K562 (cell line): Measurements from ENCODE around the gene KRT25. TPM values are rescaled to one million over a fixed set of nuclear protein-coding genes. Genes with fewer than 3 reads are reported as not detected.

Experiments
- ATAC-seq: fragments of 200-7000 bp; cut with Tn5 transposase; 3 replicates; pipeline ENCODE4 v1.9.1; 2020; ENCODE audit warnings: moderate library complexity
- BruUV-seq: library from RNA; stranded (reverse); fragments of 400-500 nt; replicated peaks from 2 replicates; lab custom pipeline; 2021; lab: Mats Ljungman, UMichigan
- CTCF ChIA-PET: fragments of 300-600 bp; formaldehyde crosslinking; extraction: SDS; loops from one replicate; lab custom pipeline; 2021; ENCODE audit warnings: low intra/inter-chr PET ratio; lab: Yijun Ruan, JAX
- POLR2A ChIA-PET: fragments of 300-600, 350-650 bp; sonication (Branson Sonifier 250); formaldehyde crosslinking; extraction: SDS; loops from one replicate; lab custom pipeline; 2021; ENCODE audit warnings: antibody characterized with exemption, inconsistent platforms; lab: Yijun Ruan, JAX
- DNase-seq, 4 experiments: peaks; one replicate each; pipeline versions ENCODE4 v3.0.0 to v3.0.0-alpha.2; 2011 to 2018; ENCODE audit warnings: low spot score in 3 of 4, mixed read lengths in 3 of 4; ENCODE audit errors: extremely low read depth in 1 of 4
- FAIRE-seq: peaks from 2 replicates; lab custom pipeline; 2011; peaks lifted over from hg19 to GRCh38; lab: Jason Lieb, UNC
- H2AFZ ChIP-seq: 2 replicates; pipeline ENCODE4 v1.6.0; 2011; ENCODE audit warnings: low read depth, low read length, control low read depth, inconsistent platforms
- H3K27ac ChIP-seq: fragments of 200-600 bp; 3 replicates; pipeline ENCODE4 v1.8.0; 2011; ENCODE audit warnings: low read depth, mild to moderate bottlenecking, control low read depth, inconsistent platforms, low read length, moderate library complexity, mixed read lengths; ENCODE audit errors: extremely low read depth
- H3K27me3 ChIP-seq, 2 experiments: fragments of 300-600 bp in 1 of 2; 2 replicates in 1 of 2; 3 replicates in 1 of 2; pipeline versions ENCODE4 v1.6.0 to v1.8.0; 2011; ENCODE audit warnings: inconsistent platforms in 2 of 2, low read length in 2 of 2, mild to moderate bottlenecking in 1 of 2, mixed read lengths in 1 of 2, moderate library complexity in 1 of 2; ENCODE audit not compliant: control insufficient read depth in 2 of 2, insufficient read depth in 2 of 2
- H3K36me3 ChIP-seq: fragments of 300-600 bp; 3 replicates; pipeline ENCODE4 v1.8.0; 2011; ENCODE audit warnings: mild to moderate bottlenecking, low read length, inconsistent platforms; ENCODE audit not compliant: control insufficient read depth, insufficient read depth
- H3K4me1 ChIP-seq, 2 experiments: fragments of 200-600 bp in 1 of 2; replicated peaks in 1 of 2; 2 replicates in 1 of 2; 3 replicates in 1 of 2; pipeline versions ENCODE4 v1.5.1 to v1.8.0; 2011; ENCODE audit warnings: inconsistent platforms in 2 of 2, low read length in 2 of 2, mild to moderate bottlenecking in 1 of 2, mixed read lengths in 1 of 2, moderate library complexity in 1 of 2; ENCODE audit not compliant: control insufficient read depth in 2 of 2, insufficient read depth in 2 of 2
- H3K4me2 ChIP-seq: 2 replicates; pipeline ENCODE4 v1.6.1; 2011; ENCODE audit warnings: low read length, control low read depth, inconsistent platforms, mixed read lengths; ENCODE audit not compliant: insufficient read depth
- H3K4me3 ChIP-seq: fragments of 200-600 bp; sonication (generic), shearing (Covaris generic); 2 replicates; pipeline ENCODE4 v1.5.1; 2016; ENCODE audit warnings: control low read depth, inconsistent platforms
- H3K79me2 ChIP-seq: fragments of 200-600 bp; 3 replicates; pipeline ENCODE4 v1.8.0; 2011; ENCODE audit warnings: low read length, inconsistent platforms; ENCODE audit not compliant: control insufficient read depth, insufficient read depth
- H3K9ac ChIP-seq, 2 experiments: 2 replicates each; pipeline versions ENCODE4 v1.6.0 to v1.6.1; 2011; ENCODE audit warnings: low read depth in 2 of 2, low read length in 2 of 2, control low read depth in 1 of 2, inconsistent platforms in 1 of 2, mild to moderate bottlenecking in 1 of 2, mixed read lengths in 1 of 2; ENCODE audit not compliant: insufficient read depth in 1 of 2
- H3K9me1 ChIP-seq: one replicate; pipeline ENCODE4 v1.6.0; 2011; ENCODE audit warnings: inconsistent platforms, mild to moderate bottlenecking, low read length, moderate library complexity; ENCODE audit not compliant: control insufficient read depth, insufficient read depth
- H3K9me3 ChIP-seq: replicated peaks from 2 replicates; pipeline ENCODE4 v1.5.1; 2011; ENCODE audit warnings: low read depth, low read length, inconsistent platforms; ENCODE audit not compliant: control insufficient read depth, insufficient read depth
- H4K20me1 ChIP-seq: replicated peaks from 2 replicates; pipeline ENCODE4 v1.6.1; 2011; ENCODE audit warnings: low read length, inconsistent platforms, mixed read lengths; ENCODE audit not compliant: control insufficient read depth, insufficient read depth
- ARID1B ChIP-seq: fragments of 450-650 bp; IDR thresholded peaks from 2 replicates; pipeline ENCODE4 v1.6.1; 2016; ENCODE audit warnings: antibody characterized with exemption, mild to moderate bottlenecking, inconsistent platforms
- DIDO1 ChIP-seq: fragments of 450-650 bp; IDR thresholded peaks from 2 replicates; pipeline ENCODE4 v1.6.1; 2016; ENCODE audit warnings: low read depth, missing biosample characterization, missing genetic modification characterization
- KDM5B ChIP-seq: fragments of 200-600 bp; sonication (generic); IDR thresholded peaks from 2 replicates; pipeline ENCODE4 v1.6.1; 2012; ENCODE audit warnings: low read depth, mild to moderate bottlenecking, moderate library complexity, low read length, control low read depth, inconsistent platforms; ENCODE audit not compliant: insufficient replicate concordance
- NFE2L1 ChIP-seq: fragments of 450-650 bp; IDR thresholded peaks from 2 replicates; pipeline ENCODE4 v1.6.1; 2016; ENCODE audit warnings: missing genetic modification characterization, low read depth, mild to moderate bottlenecking, missing compliant biosample characterization, moderate library complexity, borderline replicate concordance
- SMC3 ChIP-seq: conservative IDR thresholded peaks from 2 replicates; pipeline ENCODE4 v1.6.1; 2011; ENCODE audit warnings: low read depth, low read length, improper control_type of control experiment; ENCODE audit not compliant: insufficient read depth
- YBX1 ChIP-seq: fragments of 450-650 bp; IDR thresholded peaks from 2 replicates; pipeline ENCODE4 v1.7.1; 2016; ENCODE audit warnings: mild to moderate bottlenecking
- ZNF239 ChIP-seq: fragments of 250-450 bp; sonication (Bioruptor Pico); IDR thresholded peaks from 2 replicates; pipeline ENCODE4 v1.4.0; 2020; ENCODE audit warnings: mild to moderate bottlenecking
- ZNF668 ChIP-seq: fragments of 250-450 bp; sonication (Bioruptor Pico); IDR thresholded peaks from 2 replicates; pipeline ENCODE4 v1.8.0; 2022; ENCODE audit warnings: mild to moderate bottlenecking, inconsistent platforms
- WGBS: fragments of 100-300 bp; shearing (Covaris generic); methylation state at CpG from one replicate; pipeline ENCODE4 v1.1.6; 2016; ENCODE audit warnings: low coverage, mixed read lengths; ENCODE audit not compliant: insufficient coverage; ENCODE audit errors: missing lambda C conversion rate; 5-methylcytosine and 5-hydroxymethylcytosine counted together
- in situ Hi-C: fragments of 300-500 bp; cut with MboI; formaldehyde crosslinking; loops from 4 replicates; pipeline ENCODE4 v1.15.0; 2018; ENCODE audit warnings: inconsistent platforms, mixed read lengths
- intact Hi-C: fragments of 100-400 bp; cut with micrococcal nuclease; formaldehyde crosslinking; loops from 2 replicates; pipeline ENCODE4 v1.14.2; 2022
- polyA plus RNA-seq, 8 experiments: library from polyadenylated mRNA; depleted of rRNA in 4 of 8; stranded (reverse) in 5 of 8; unstranded in 3 of 8; fragments of >200 nt; fragmentation: Nextera tagmentation in 2 of 8; fragmentation: Illumina TruSeq in 1 of 8; extraction: Ambion mirVana in 2 of 8; extraction: Trizol in 1 of 8; gene quantifications; 2 replicates each; pipeline versions ENCODE4 v1.2.1 to v1.2.3, GENCODE V29; 2011 to 2014; ENCODE audit warnings: inconsistent platforms in 1 of 8, missing spikeins in 1 of 8
- total RNA-seq, 7 experiments: library from RNA; depleted of rRNA in 6 of 7; stranded (reverse); fragments of >200 nt in 6 of 7; fragmentation: Illumina TruSeq in 2 of 7; extraction: Trizol in 2 of 7; gene quantifications; 2 replicates each; pipeline versions ENCODE4 v1.2.1 to v1.2.3, GENCODE V29; 2011 to 2021; ENCODE audit warnings: low replicate concordance in 1 of 7
- TF ChIP-seq, protein P1 (sequence below): fragments of 450-650 bp; formaldehyde crosslinking; IDR thresholded peaks from 2 replicates; pipeline ENCODE4 v1.4.0; 2020; ENCODE audit warnings: mild to moderate bottlenecking, moderate library complexity
- TF ChIP-seq, protein P2 (sequence below): sonication (generic); formaldehyde crosslinking; IDR thresholded peaks from 2 replicates; pipeline ENCODE4 v1.8.0; 2022; ENCODE audit warnings: missing genetic modification reagents, mild to moderate bottlenecking, borderline replicate concordance
- TF ChIP-seq, protein P3 (sequence below): fragments of 200-800 bp; sonication (Bioruptor generic); IDR thresholded peaks from 2 replicates; pipeline ENCODE4 v1.6.1; 2016; ENCODE audit warnings: missing genetic modification characterization, missing compliant biosample characterization
- TF ChIP-seq, protein P4 (sequence below): sonication (generic); formaldehyde crosslinking; IDR thresholded peaks from 2 replicates; pipeline ENCODE4 v1.8.0; 2022; ENCODE audit warnings: missing genetic modification reagents, mild to moderate bottlenecking, moderate library complexity, borderline replicate concordance

The KRT25 gene
- total and polyA plus RNA-seq, 9 of the 15 experiments (the other 6 are each of a cell fraction or from before 2014, with no cell fraction given): not detected

DNA sequence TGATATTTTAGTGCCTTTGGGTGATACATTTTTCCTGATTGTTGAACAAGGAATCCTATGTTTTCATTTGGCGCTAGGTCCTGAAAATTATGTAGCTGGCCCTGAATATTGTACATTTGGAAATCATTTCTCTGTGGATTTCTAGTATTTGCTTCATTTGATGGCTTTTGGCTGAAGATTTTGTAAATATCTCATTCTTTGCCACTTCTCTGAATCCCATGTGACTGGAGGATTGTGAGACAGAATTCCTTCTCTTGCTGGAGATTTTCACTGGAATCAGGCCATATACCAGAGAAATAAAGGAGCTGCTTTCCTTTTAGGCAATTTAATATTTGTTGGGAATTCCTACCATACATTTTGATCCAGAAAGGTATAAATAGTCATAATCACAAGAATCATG is 36.0 kb upstream of the KRT25 start:
- Histone ChIP-seq H3K9ac (no peak overlapping the region), H3K27ac (no peak overlapping the region), H4K20me1 (no peaks in the 10 kb centered on the region), H3K4me3 (no peak overlapping the region), H3K4me1 (peaks cover under 1 to 3% of the 10 kb centered on the region in 2 experiments; a peak in 1 of 5 replicates), H3K9me1 (no peaks in the 10 kb centered on the region), H3K4me2 (no peak overlapping the region), H2AFZ (no peak overlapping the region), H3K79me2 (no peaks in the 10 kb centered on the region), H3K27me3 (peaks cover 15 to 17% of the 10 kb centered on the region in 2 experiments), H3K36me3 (no peaks in the 10 kb centered on the region), H3K9me3 (no peaks in the 10 kb centered on the region)
- FAIRE-seq: no peak
- no peak for DNase-seq
- WGBS: 75% methylated on average over 1 of the region's 1 CpG
- CTCF ChIA-PET: interaction anchor here (0.5 to 1.5 kb wide), 3 partner anchors 171 to 392 kb away, joined by 4 to 10 read pairs (median 4); no protein-coding TSS in a partner anchor
- BruUV-seq: no TSS peak
- intact Hi-C loops: loop anchor here (1.0 to 2.0 kb wide), 2 partner anchors 170 to 176 kb away; no protein-coding TSS in a partner anchor
- POLR2A ChIA-PET: no interaction called here
- ATAC-seq: no peak
- in situ Hi-C loops: loop anchor here (5.0 kb wide), 1 partner anchor 174 kb away; no protein-coding TSS in a partner anchor
- TF ChIP-seq YBX1: no peak
- TF ChIP-seq SMC3: no peak
- TF ChIP-seq, protein P1, sequence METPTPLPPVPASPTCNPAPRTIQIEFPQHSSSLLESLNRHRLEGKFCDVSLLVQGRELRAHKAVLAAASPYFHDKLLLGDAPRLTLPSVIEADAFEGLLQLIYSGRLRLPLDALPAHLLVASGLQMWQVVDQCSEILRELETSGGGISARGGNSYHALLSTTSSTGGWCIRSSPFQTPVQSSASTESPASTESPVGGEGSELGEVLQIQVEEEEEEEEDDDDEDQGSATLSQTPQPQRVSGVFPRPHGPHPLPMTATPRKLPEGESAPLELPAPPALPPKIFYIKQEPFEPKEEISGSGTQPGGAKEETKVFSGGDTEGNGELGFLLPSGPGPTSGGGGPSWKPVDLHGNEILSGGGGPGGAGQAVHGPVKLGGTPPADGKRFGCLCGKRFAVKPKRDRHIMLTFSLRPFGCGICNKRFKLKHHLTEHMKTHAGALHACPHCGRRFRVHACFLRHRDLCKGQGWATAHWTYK (CRISPR knock-in tag): no peak
- TF ChIP-seq, protein P2, sequence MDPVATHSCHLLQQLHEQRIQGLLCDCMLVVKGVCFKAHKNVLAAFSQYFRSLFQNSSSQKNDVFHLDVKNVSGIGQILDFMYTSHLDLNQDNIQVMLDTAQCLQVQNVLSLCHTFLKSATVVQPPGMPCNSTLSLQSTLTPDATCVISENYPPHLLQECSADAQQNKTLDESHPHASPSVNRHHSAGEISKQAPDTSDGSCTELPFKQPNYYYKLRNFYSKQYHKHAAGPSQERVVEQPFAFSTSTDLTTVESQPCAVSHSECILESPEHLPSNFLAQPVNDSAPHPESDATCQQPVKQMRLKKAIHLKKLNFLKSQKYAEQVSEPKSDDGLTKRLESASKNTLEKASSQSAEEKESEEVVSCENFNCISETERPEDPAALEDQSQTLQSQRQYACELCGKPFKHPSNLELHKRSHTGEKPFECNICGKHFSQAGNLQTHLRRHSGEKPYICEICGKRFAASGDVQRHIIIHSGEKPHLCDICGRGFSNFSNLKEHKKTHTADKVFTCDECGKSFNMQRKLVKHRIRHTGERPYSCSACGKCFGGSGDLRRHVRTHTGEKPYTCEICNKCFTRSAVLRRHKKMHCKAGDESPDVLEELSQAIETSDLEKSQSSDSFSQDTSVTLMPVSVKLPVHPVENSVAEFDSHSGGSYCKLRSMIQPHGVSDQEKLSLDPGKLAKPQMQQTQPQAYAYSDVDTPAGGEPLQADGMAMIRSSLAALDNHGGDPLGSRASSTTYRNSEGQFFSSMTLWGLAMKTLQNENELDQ (CRISPR knock-in tag): no peak
- TF ChIP-seq KDM5B: no peak
- TF ChIP-seq DIDO1 (tag): no peak
- TF ChIP-seq ZNF239 (CRISPR knock-in tag): no peak
- TF ChIP-seq ARID1B: no peak
- no peak for TF ChIP-seq ZNF668 (CRISPR knock-in tag)
- TF ChIP-seq, protein P3, sequence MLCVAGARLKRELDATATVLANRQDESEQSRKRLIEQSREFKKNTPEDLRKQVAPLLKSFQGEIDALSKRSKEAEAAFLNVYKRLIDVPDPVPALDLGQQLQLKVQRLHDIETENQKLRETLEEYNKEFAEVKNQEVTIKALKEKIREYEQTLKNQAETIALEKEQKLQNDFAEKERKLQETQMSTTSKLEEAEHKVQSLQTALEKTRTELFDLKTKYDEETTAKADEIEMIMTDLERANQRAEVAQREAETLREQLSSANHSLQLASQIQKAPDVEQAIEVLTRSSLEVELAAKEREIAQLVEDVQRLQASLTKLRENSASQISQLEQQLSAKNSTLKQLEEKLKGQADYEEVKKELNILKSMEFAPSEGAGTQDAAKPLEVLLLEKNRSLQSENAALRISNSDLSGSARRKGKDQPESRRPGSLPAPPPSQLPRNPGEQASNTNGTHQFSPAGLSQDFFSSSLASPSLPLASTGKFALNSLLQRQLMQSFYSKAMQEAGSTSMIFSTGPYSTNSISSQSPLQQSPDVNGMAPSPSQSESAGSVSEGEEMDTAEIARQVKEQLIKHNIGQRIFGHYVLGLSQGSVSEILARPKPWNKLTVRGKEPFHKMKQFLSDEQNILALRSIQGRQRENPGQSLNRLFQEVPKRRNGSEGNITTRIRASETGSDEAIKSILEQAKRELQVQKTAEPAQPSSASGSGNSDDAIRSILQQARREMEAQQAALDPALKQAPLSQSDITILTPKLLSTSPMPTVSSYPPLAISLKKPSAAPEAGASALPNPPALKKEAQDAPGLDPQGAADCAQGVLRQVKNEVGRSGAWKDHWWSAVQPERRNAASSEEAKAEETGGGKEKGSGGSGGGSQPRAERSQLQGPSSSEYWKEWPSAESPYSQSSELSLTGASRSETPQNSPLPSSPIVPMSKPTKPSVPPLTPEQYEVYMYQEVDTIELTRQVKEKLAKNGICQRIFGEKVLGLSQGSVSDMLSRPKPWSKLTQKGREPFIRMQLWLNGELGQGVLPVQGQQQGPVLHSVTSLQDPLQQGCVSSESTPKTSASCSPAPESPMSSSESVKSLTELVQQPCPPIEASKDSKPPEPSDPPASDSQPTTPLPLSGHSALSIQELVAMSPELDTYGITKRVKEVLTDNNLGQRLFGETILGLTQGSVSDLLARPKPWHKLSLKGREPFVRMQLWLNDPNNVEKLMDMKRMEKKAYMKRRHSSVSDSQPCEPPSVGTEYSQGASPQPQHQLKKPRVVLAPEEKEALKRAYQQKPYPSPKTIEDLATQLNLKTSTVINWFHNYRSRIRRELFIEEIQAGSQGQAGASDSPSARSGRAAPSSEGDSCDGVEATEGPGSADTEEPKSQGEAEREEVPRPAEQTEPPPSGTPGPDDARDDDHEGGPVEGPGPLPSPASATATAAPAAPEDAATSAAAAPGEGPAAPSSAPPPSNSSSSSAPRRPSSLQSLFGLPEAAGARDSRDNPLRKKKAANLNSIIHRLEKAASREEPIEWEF: no peak
- TF ChIP-seq NFE2L1 (tag): no peak
- TF ChIP-seq, protein P4, sequence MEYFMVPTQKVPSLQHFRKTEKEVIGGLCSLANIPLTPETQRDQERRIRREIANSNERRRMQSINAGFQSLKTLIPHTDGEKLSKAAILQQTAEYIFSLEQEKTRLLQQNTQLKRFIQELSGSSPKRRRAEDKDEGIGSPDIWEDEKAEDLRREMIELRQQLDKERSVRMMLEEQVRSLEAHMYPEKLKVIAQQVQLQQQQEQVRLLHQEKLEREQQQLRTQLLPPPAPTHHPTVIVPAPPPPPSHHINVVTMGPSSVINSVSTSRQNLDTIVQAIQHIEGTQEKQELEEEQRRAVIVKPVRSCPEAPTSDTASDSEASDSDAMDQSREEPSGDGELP (CRISPR knock-in tag): no peak
